HepG2 (cell line): ENCODE measurements around the gene HSD17B2. TPM values are rescaled to one million over a fixed set of nuclear protein-coding genes. Genes with fewer than 3 reads are reported as not detected.
A peak's percentile ranks its signal among the peaks of the same experiment; 100 is the strongest.

Experiments used
- ARNT ChIP-seq: fragments of 450-650 bp; IDR thresholded peaks from 2 replicates; pipeline ENCODE4 v1.6.1; 2017
- ATF7-NPFF ChIP-seq: sonication (generic); formaldehyde crosslinking; IDR thresholded peaks from 2 replicates; pipeline ENCODE4 v1.8.1; 2023; ENCODE audit warnings: mild to moderate bottlenecking, low read depth, missing genetic modification reagents, moderate library complexity
- BCLAF1 ChIP-seq: fragments of 450-650 bp; IDR thresholded peaks from 2 replicates; pipeline ENCODE4 v1.6.1; 2017; ENCODE audit warnings: mild to moderate bottlenecking
- CBX1 ChIP-seq: IDR thresholded peaks from one replicate; pipeline ENCODE4 v1.6.1; 2016; ENCODE audit warnings: antibody characterized with exemption, low read depth
- HMGXB4 ChIP-seq, 2 experiments: sonication (generic) in 1 of 2; formaldehyde crosslinking in 1 of 2; IDR thresholded peaks; 2 replicates each; pipeline versions ENCODE4 v1.4.0 to v1.6.1; 2018 to 2020; ENCODE audit warnings: missing genetic modification reagents in 2 of 2, borderline replicate concordance in 1 of 2, low read depth in 1 of 2, mild to moderate bottlenecking in 1 of 2, missing biosample characterization in 1 of 2
- MED1 ChIP-seq: sonication (generic); formaldehyde crosslinking; IDR thresholded peaks from 2 replicates; pipeline ENCODE4 v1.4.0; 2020; ENCODE audit warnings: missing genetic modification reagents
- NCOA5 ChIP-seq: sonication (generic); formaldehyde crosslinking; IDR thresholded peaks from 2 replicates; pipeline ENCODE4 v1.4.0; 2020; ENCODE audit warnings: missing genetic modification reagents
- NFE2 ChIP-seq: sonication (generic); formaldehyde crosslinking; IDR thresholded peaks from 2 replicates; pipeline ENCODE4 v1.4.0; 2020; ENCODE audit warnings: missing genetic modification reagents
- POGZ ChIP-seq: sonication (generic); formaldehyde crosslinking; IDR thresholded peaks from 2 replicates; pipeline ENCODE4 v1.4.0; 2020; ENCODE audit warnings: mild to moderate bottlenecking, missing genetic modification reagents
- PPARG ChIP-seq: conservative IDR thresholded peaks from 2 replicates; pipeline ENCODE4 v1.6.1; 2016; ENCODE audit warnings: missing biosample characterization, missing genetic modification reagents
- RFX5 ChIP-seq: IDR thresholded peaks from 2 replicates; pipeline ENCODE4 v1.6.1; 2011; ENCODE audit warnings: low read depth, low read length, improper control_type of control experiment
- SETDB1 ChIP-seq: sonication (generic); formaldehyde crosslinking; IDR thresholded peaks from 2 replicates; pipeline ENCODE4 v1.5.1; 2020; ENCODE audit warnings: missing genetic modification reagents, mild to moderate bottlenecking, borderline replicate concordance
- U2AF1 ChIP-seq: fragments of 200-400 bp; formaldehyde crosslinking; optimal IDR thresholded peaks from 2 replicates; pipeline ENCODE3; 2017; ENCODE audit warnings: mild to moderate bottlenecking, low read depth, low read length
- ZBTB10 ChIP-seq: sonication (generic); formaldehyde crosslinking; IDR thresholded peaks from 2 replicates; pipeline ENCODE4 v1.4.0; 2020; ENCODE audit warnings: missing genetic modification reagents, borderline replicate concordance
- ZFP82 ChIP-seq: sonication (generic); formaldehyde crosslinking; IDR thresholded peaks from 2 replicates; pipeline ENCODE4 v1.5.1; 2020; ENCODE audit warnings: mild to moderate bottlenecking, missing genetic modification reagents, borderline replicate concordance
- ZNF207 ChIP-seq: fragments of 450-650 bp; IDR thresholded peaks from 2 replicates; pipeline ENCODE4 v1.6.1; 2016; ENCODE audit warnings: antibody characterized with exemption, borderline replicate concordance
- ZNF331 ChIP-seq: sonication (generic); formaldehyde crosslinking; IDR thresholded peaks from 2 replicates; pipeline ENCODE4 v1.4.0; 2020; ENCODE audit warnings: missing genetic modification reagents
- ZNF501 ChIP-seq: sonication (generic); formaldehyde crosslinking; IDR thresholded peaks from 2 replicates; pipeline ENCODE4 v1.5.1; 2020; ENCODE audit warnings: mild to moderate bottlenecking, moderate library complexity, missing genetic modification reagents
- ZNF563 ChIP-seq: sonication (generic); formaldehyde crosslinking; IDR thresholded peaks from 2 replicates; pipeline ENCODE4 v1.8.0; 2022; ENCODE audit warnings: mild to moderate bottlenecking, moderate library complexity, missing genetic modification reagents
- ZNF816 ChIP-seq: sonication (generic); formaldehyde crosslinking; IDR thresholded peaks from 2 replicates; pipeline ENCODE4 v1.8.0; 2022; ENCODE audit warnings: missing genetic modification reagents, mild to moderate bottlenecking, borderline replicate concordance
- polyA plus RNA-seq, 8 experiments: library from polyadenylated mRNA; depleted of rRNA in 3 of 8; stranded (reverse) in 7 of 8; unstranded in 1 of 8; fragments of >200 nt; fragmentation: Illumina TruSeq in 4 of 8; extraction: Trizol in 4 of 8; gene quantifications; 2 replicates each; pipeline versions ENCODE4 v1.2.1 to v1.2.3, GENCODE V29; 2011 to 2016; ENCODE audit warnings: low read depth in 4 of 8, missing spikeins in 1 of 8, mixed read lengths in 1 of 8; ENCODE audit not compliant: insufficient read depth in 1 of 8
- total RNA-seq, 5 experiments: library from RNA; depleted of rRNA; stranded (reverse); fragments of >200 nt; fragmentation: Illumina TruSeq; extraction: Trizol; gene quantifications; 2 replicates each; pipeline ENCODE4 v1.2.3, GENCODE V29; 2016; ENCODE audit warnings: low read depth in 1 of 5
- TF ChIP-seq, protein P1 (sequence below): sonication (generic); formaldehyde crosslinking; conservative IDR thresholded peaks from 2 replicates; pipeline ENCODE4 v1.4.0; 2020; ENCODE audit warnings: missing genetic modification reagents
- TF ChIP-seq, protein P2 (sequence below): sonication (generic); formaldehyde crosslinking; IDR thresholded peaks from 2 replicates; pipeline ENCODE4 v1.8.0; 2022; ENCODE audit warnings: missing genetic modification reagents, low read depth, mild to moderate bottlenecking, borderline replicate concordance

HSD17B2 gene
- total and polyA plus RNA-seq, 2 of the 13 experiments (the other 11 are each of a cell fraction or from before 2014, with no cell fraction given), result 26.3 to 69.3 TPM

DNA sequence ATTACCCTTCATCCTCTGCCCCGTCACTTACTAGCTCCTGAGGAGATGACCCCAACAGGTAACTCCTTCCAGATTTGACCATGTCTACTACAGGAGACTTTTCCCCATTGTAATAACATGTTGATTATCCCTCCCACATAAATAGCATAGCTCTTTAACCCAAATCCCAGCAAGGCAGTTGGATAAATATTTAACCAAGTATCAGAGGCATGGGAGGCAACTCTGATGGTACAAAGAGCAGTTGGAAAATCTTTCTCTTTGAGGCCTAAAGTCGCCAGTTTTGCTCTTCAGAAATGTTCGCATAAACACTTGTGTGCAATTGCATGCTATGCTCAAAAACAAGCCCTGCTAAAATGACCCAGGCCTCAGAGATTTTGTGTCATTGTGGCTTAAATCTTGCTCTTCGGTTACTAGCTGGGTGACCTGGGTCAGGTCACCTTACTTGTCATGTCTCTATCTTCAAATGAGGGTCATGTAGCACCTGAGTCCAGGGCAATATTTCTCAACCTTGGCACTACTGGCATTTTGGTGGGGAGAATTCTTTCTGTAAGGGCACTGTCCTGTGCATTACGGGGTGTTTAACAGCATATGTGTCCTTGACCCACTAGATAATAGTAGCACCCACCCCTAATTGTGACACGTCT, 48.8 kb downstream of the HSD17B2 start (continued):
- no peak for TF ChIP-seq ZNF816 (CRISPR knock-in tag)
- no peak for TF ChIP-seq ATF7-NPFF (CRISPR knock-in tag)
- TF ChIP-seq MED1, result peak; percentile 88
- no peak for TF ChIP-seq NFE2 (CRISPR knock-in tag)
- peak; percentile 93 for TF ChIP-seq PPARG (CRISPR knock-in tag)
- TF ChIP-seq ZNF207, result no peak
- 0 out of 2 replicates have a peak, but pooled peaks have one; percentile 3 for TF ChIP-seq POGZ (CRISPR knock-in tag)
- TF ChIP-seq ZBTB10 (CRISPR knock-in tag), result no peak
- TF ChIP-seq, protein P1, sequence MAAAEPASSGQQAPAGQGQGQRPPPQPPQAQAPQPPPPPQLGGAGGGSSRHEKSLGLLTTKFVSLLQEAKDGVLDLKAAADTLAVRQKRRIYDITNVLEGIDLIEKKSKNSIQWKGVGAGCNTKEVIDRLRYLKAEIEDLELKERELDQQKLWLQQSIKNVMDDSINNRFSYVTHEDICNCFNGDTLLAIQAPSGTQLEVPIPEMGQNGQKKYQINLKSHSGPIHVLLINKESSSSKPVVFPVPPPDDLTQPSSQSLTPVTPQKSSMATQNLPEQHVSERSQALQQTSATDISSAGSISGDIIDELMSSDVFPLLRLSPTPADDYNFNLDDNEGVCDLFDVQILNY (CRISPR knock-in tag), result no peak
- TF ChIP-seq NCOA5 (CRISPR knock-in tag), result no peak
- TF ChIP-seq ZFP82 (CRISPR knock-in tag), result no peak
- TF ChIP-seq ZNF331, result peak; percentile 35; the same call in 1 of the 2 replicates
- no peak for TF ChIP-seq SETDB1 (CRISPR knock-in tag)
- no peak for TF ChIP-seq ZNF563 (CRISPR knock-in tag)
- TF ChIP-seq BCLAF1, result no peak
- TF ChIP-seq HMGXB4 (CRISPR knock-in tag; IDR thresholded peaks at IDR 0.05; ENCODE audit: borderline replicate concordance in 1 of 2, low read depth in 1 of 2), result no peak; a peak in 1 of 4 replicates
- no peak for TF ChIP-seq CBX1
- no peak for TF ChIP-seq RFX5
- TF ChIP-seq, protein P2, sequence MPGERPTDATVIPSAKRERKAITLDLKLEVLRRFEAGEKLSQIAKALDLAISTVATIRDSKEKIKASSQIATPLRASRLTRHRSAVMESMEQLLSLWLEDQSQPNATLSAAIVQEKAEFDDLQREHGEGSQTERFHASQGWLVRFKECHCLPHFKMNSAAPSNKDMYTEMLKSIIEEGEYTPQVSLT (CRISPR knock-in tag), result no peak
- no peak for TF ChIP-seq ARNT
- TF ChIP-seq U2AF1, result no peak
- 0 out of 2 replicates have a peak, but pooled peaks have one; percentile 63 for TF ChIP-seq ZNF501 (CRISPR knock-in tag)
